ENCODE data around the gene FBXW11. TPM values are rescaled to one million over a fixed set of nuclear protein-coding genes. Genes with fewer than 3 reads are reported as not detected.

FBXW11 gene
- total RNA-seq, 2 donors from 2014 or later = 29.0 to 64.6 TPM

DNA sequence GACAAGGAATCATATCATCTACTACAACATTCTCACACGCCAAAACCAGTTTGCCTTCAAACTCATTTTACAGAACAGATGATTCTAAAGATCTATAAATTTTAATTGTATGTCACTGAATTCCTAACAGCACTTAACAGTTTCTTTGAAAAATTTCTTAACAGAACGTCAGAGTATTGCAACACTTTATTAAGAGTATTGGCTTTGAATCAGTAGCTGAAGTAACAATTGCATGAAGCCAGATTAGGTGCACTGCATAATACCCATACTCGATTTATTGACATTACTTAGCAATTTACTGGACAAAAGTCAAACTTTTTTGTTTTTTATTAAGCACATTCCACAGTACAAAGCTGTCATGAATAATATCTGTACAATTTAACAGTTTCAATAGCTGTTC lies 145.1 kb downstream of the FBXW11 start:
- no peaks in the 10 kb centered on the region for H3K9me3 ChIP-seq
- no peaks in the 10 kb centered on the region for H3K4me1 ChIP-seq
- no peak for DNase-seq
- H3K36me3 ChIP-seq (replicated peaks in 1 of 2; ENCODE audit: insufficient read depth in 1 of 2, low read depth in 2 of 2) = peaks cover 0 to 6% of the 10 kb centered on the region in 2 donors
- H3K27ac ChIP-seq = no peak overlapping the region
- intact Hi-C loops (cut with DNase I) = no loop called here
- H3K27me3 ChIP-seq = no peaks in the 10 kb centered on the region
- 62 to 68% methylated on average over 3 of the region's 3 CpGs for WGBS, 2 donors
- H3K4me3 ChIP-seq = no peak overlapping the region
- ATAC-seq = no peak
- no peak for TF ChIP-seq POLR2A (IDR thresholded peaks at IDR 0.05)
- TF ChIP-seq, protein P1, sequence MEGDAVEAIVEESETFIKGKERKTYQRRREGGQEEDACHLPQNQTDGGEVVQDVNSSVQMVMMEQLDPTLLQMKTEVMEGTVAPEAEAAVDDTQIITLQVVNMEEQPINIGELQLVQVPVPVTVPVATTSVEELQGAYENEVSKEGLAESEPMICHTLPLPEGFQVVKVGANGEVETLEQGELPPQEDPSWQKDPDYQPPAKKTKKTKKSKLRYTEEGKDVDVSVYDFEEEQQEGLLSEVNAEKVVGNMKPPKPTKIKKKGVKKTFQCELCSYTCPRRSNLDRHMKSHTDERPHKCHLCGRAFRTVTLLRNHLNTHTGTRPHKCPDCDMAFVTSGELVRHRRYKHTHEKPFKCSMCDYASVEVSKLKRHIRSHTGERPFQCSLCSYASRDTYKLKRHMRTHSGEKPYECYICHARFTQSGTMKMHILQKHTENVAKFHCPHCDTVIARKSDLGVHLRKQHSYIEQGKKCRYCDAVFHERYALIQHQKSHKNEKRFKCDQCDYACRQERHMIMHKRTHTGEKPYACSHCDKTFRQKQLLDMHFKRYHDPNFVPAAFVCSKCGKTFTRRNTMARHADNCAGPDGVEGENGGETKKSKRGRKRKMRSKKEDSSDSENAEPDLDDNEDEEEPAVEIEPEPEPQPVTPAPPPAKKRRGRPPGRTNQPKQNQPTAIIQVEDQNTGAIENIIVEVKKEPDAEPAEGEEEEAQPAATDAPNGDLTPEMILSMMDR (IDR thresholded peaks at IDR 0.05) = no peak

DNA sequence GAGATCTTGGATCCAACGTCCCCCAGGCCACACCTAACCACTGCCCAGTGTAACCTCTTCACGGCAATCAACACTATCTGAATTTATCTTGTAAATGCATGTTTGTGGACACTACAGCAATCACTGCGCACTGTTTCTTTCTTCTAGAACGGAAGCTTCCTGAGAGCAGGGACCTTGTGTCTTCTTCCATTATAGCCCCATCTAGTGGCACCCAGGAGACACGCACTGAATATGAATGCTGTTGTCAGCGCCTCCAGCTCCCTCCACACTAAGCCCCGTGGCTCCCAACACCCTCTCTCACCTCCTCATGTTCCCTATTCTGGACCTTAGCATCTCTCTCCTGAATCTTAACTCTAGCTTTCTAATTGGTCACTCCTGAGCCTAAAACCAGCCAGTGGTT lies 148.1 kb downstream of the FBXW11 start:
- H3K27ac ChIP-seq = no peak overlapping the region
- TF ChIP-seq, protein P1 (IDR thresholded peaks at IDR 0.05) = peak in 3 of 7 experiments; percentile 14 to 26 (median 16)
- no peak for TF ChIP-seq POLR2A (IDR thresholded peaks at IDR 0.05)
- H3K9me3 ChIP-seq = no peaks in the 10 kb centered on the region
- no peak overlapping the region for H3K4me3 ChIP-seq
- 91 to 93% methylated on average over 7 of the region's 7 CpGs for WGBS, 2 donors
- intact Hi-C loops (cut with DNase I) = no loop called here
- H3K36me3 ChIP-seq (replicated peaks in 1 of 2; ENCODE audit: insufficient read depth in 1 of 2, low read depth in 2 of 2) = no peaks in the 10 kb centered on the region
- DNase-seq (no peak), ATAC-seq (no peak)
- H3K27me3 ChIP-seq = no peaks in the 10 kb centered on the region
- no peaks in the 10 kb centered on the region for H3K4me1 ChIP-seq

DNA sequence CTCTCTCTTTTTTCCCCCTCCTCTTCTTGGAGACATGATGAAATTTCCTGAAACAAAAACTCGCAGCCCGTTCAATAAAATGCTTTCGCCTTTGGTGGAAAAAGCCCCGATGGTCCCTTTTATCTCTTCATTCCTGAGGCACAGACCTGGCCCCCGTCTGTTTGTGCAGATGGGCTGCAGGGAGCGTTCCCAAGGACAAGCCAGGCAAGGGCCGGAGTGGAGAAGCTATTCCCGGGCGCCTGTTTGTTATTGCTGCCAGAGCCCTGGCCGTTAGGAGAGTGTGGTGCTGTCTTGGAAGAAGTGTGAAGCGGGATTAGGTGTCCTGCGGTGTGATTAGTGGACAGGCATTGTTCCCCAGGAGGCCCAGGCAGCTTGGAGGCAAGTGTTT lies 149.0 kb downstream of the FBXW11 start:
- Histone ChIP-seq H3K4me1 (no peaks in the 10 kb centered on the region), H3K9me3 (no peaks in the 10 kb centered on the region), H3K27ac (no peak overlapping the region), H3K4me3 (no peak overlapping the region), H3K27me3 (no peaks in the 10 kb centered on the region), H3K36me3 (replicated peaks in 1 of 2; ENCODE audit: insufficient read depth in 1 of 2, low read depth in 2 of 2) (no peaks in the 10 kb centered on the region)
- TF ChIP-seq, protein P1 (IDR thresholded peaks at IDR 0.05) = no peak
- no peak for TF ChIP-seq POLR2A (IDR thresholded peaks at IDR 0.05)
- DNase-seq = no peak
- intact Hi-C loops (cut with DNase I) = no loop called here
- 72 to 83% methylated on average over 12 of the region's 12 CpGs for WGBS, 2 donors
- no peak for ATAC-seq

DNA sequence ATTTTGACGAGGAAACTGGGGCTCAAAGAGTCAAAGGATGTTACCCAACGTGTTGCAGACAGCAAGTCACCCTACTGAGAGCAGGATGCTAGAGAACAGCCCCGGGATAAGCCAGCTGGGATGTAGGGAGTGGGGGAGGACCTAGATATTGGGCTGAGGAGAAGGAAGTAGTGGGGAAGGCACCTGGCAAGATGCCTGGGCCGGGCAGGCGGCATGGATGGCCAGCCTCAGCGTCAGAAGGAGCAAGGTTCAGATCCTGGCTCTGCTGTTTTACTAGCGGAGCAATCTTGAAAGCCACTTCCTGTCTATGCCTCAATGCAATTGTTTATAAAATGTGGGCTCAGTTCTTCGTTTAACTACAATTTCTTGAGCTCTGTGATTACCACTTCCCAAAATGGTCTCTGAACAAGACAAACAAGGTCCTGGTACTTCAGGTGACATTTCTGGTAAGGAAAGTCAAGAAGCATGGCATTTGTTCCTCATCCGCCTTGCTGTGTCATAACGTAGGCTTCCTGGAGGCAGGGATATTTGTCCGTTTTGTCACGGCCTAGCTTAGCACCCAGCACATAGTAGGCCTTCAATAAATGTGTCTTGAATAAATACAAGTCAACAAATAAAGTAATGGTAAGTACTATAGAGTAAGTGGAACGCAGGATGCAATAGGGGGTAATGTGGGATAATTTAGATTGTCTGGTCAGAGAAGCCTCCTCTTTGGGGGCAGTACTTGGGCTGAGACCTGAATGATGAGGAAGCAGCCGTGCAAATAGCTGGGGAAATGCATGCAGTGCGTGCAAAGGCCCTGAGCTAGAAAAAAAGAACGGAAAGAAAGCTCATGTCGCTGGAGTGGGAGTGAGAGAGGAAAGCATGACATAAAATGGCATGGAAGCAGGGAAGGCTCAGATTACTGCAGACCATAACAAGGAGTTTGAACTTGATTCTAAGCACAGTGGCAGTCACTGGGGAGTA lies 150.4 kb downstream of the FBXW11 start:
- Histone ChIP-seq H3K36me3 (replicated peaks in 1 of 2; ENCODE audit: insufficient read depth in 1 of 2, low read depth in 2 of 2) (no peaks in the 10 kb centered on the region), H3K27ac (no peak overlapping the region), H3K4me1 (no peaks in the 10 kb centered on the region), H3K4me3 (no peak overlapping the region), H3K27me3 (no peaks in the 10 kb centered on the region), H3K9me3 (no peaks in the 10 kb centered on the region)
- WGBS, 2 donors = 75 to 91% methylated on average over 17 of the region's 17 CpGs
- DNase-seq (no peak), ATAC-seq (no peak)
- intact Hi-C loops (cut with DNase I) = no loop called here
- TF ChIP-seq POLR2A (IDR thresholded peaks at IDR 0.05) = no peak
- TF ChIP-seq, protein P1 (IDR thresholded peaks at IDR 0.05) = no peak

Data from body of pancreas (tissue), 4 donors.